ENCODE data around the gene PRR5. TPM values are rescaled to one million over a fixed set of nuclear protein-coding genes. Genes with fewer than 3 reads are reported as not detected.

PRR5 gene
- total RNA-seq, 1 donor from 2014 or later: 19.7 TPM

DNA sequence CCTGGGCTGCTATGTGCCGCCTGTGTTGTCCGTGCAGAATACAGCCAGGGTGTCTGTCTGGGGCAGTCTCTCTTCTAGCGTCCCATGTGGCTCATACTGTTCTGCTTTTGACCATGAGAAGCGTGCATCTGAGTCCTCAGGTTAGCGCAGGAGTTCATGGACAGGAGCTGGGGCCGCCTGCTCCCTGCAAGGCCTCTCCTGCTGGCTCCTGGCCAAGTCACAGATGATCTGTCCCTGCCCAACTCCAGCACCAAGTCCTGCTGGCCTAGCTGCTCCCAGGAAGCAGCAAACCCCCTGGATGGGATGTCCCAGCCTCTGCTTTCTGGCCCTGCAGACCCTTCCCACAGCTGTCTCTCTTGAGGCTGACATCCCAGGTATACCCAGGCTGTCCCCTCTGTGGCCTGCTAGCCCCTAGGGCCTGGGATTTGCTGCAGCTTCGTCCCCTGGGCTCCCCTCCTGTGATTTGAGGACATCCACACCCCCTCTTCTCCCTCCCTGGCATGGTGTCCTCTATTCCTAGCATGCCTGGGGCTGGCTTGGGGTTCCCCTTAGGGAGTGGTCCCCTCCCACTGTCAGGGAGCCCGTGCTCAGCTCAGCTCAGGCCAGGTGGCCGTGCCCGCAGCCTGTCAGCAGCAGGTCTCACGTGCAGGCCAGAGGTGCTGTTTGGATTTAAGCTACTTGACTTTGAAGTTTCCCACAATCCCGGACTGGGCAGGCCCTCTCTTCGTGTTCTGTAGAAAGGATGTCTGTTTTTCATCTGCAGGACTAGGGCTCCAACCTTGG, 17.8 kb downstream of the PRR5 start:
- intact Hi-C loops (cut with micrococcal nuclease): no loop called here
- Mint-ChIP-seq H3K4me1 (ENCODE audit: low read depth) (peaks cover 8% of the 10 kb centered on the region), H3K36me3 (ENCODE audit: low read depth) (no peaks in the 10 kb centered on the region), H3K9me3 (no peaks in the 10 kb centered on the region), H3K27ac (no peak overlapping the region), H3K4me3 (no peak overlapping the region), H3K27me3 (ENCODE audit: insufficient read depth) (peaks cover 1% of the 10 kb centered on the region)
- DNase-seq (ENCODE audit: low spot score): no peak

- Mint-ChIP-seq H3K4me3 (no peak overlapping the region), H3K27ac (no peak overlapping the region), H3K9me3 (no peaks in the 10 kb centered on the region), H3K4me1 (ENCODE audit: low read depth) (peaks cover 8% of the 10 kb centered on the region), H3K27me3 (ENCODE audit: insufficient read depth) (peaks cover 1% of the 10 kb centered on the region), H3K36me3 (ENCODE audit: low read depth) (no peaks in the 10 kb centered on the region)
- DNase-seq (ENCODE audit: low spot score): no peak
- intact Hi-C loops (cut with micrococcal nuclease): no loop called here
These were observed 19.2 kb downstream of the PRR5 start for GRCh38 chr22:44721213-44721612.

DNA sequence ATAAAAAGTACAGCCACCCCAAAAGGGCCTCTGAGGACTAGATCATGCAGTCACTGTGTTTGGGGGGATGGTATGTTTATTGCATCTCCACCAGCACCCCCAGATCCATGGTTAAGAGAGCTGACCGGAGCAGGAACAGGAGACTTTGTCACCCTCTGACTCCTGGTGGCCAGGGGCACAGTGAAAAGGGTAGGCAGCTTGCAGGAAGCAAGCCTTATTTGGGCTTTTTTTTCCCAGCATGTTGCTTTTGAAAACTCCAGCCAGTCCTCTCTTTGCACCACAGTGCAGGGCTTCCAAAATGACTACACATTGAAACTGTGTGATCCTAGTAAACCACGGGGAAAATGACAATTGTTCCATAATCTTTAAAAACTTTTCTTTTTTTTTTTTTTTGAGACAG, 20.6 kb downstream of the PRR5 start:
- H3K4me1 Mint-ChIP-seq (ENCODE audit: low read depth): peaks cover 8% of the 10 kb centered on the region
- no peak overlapping the region for H3K4me3 Mint-ChIP-seq
- no peaks in the 10 kb centered on the region for H3K9me3 Mint-ChIP-seq
- DNase-seq (ENCODE audit: low spot score): no peak
- no peaks in the 10 kb centered on the region for H3K36me3 Mint-ChIP-seq (ENCODE audit: low read depth)
- intact Hi-C loops (cut with micrococcal nuclease): no loop called here
- peaks cover 1% of the 10 kb centered on the region for H3K27me3 Mint-ChIP-seq (ENCODE audit: insufficient read depth)
- H3K27ac Mint-ChIP-seq: no peak overlapping the region

DNA sequence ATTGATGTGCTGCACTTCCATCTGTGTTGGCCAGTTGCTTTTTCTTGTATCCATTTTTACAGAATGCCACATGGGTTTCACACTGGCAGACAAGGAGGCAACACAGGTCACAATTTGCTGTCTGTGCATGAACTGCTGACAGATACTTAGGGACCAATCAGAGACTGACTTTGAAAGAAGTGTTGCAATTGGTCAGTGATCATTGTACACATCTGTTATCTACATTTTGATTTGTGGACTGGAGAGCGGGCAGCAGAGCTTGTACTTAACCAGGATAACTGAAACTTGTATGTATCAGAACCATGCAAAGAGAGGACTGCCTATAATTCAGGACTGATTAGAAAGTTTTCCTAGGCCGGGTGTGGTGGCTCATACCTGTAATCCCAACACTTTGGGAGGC, 21.8 kb downstream of the PRR5 start:
- Mint-ChIP-seq H3K36me3 (ENCODE audit: low read depth) (no peaks in the 10 kb centered on the region), H3K27ac (no peak overlapping the region), H3K9me3 (no peaks in the 10 kb centered on the region), H3K4me1 (ENCODE audit: low read depth) (peaks cover 2% of the 10 kb centered on the region), H3K4me3 (no peak overlapping the region), H3K27me3 (ENCODE audit: insufficient read depth) (peaks cover 1% of the 10 kb centered on the region)
- DNase-seq (ENCODE audit: low spot score): no peak
- intact Hi-C loops (cut with micrococcal nuclease): no loop called here

DNA sequence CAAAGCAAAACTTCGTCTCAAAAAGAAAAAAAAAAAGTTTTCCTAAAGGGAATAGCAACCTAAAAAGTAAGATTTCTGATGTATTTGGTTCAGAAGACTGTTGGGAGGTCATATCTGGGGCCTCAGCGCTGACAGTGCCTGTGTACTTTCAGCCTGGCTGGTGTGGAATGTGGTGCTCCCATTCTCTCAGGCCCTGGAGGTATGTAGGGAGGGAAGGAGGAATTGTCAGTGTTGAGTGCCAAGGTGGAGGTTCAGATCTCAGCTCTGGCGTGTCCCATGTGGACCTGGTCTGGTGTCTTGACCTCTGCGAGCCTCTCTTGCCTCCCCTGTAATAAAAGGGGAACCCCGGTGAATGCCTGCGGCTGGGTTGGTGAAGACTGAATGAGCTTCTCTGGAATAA, 22.4 kb downstream of the PRR5 start:
- no peak for DNase-seq (ENCODE audit: low spot score)
- no peaks in the 10 kb centered on the region for H3K36me3 Mint-ChIP-seq (ENCODE audit: low read depth)
- H3K4me3 Mint-ChIP-seq: no peak overlapping the region
- no peaks in the 10 kb centered on the region for H3K4me1 Mint-ChIP-seq (ENCODE audit: low read depth)
- peaks cover 1% of the 10 kb centered on the region for H3K27me3 Mint-ChIP-seq (ENCODE audit: insufficient read depth)
- intact Hi-C loops (cut with micrococcal nuclease): no loop called here
- H3K9me3 Mint-ChIP-seq: no peaks in the 10 kb centered on the region
- H3K27ac Mint-ChIP-seq: no peak overlapping the region

DNA sequence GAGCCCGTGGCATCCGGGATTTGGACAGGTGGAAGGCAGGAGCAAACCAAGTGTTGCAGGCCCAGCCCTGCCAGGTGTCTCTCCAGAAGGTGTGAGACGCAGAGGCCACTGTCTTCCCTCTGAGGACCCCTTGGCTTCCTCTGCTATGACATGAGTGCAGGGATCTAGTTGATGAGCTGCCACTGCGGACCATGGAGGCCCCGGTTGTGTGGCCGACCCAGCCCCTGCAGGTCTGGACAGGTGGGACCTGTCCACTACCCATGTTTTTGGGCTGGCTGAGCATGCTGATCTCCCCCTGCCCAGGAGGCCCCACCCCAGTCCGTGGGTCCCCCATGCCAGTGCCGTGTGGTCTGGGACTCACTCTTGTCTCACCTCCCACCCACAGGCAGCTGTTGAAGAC, 22.9 kb downstream of the PRR5 start:
- Mint-ChIP-seq H3K4me1 (ENCODE audit: low read depth) (no peaks in the 10 kb centered on the region), H3K36me3 (ENCODE audit: low read depth) (no peaks in the 10 kb centered on the region), H3K27ac (no peak overlapping the region), H3K4me3 (no peak overlapping the region), H3K9me3 (no peaks in the 10 kb centered on the region), H3K27me3 (ENCODE audit: insufficient read depth) (peaks cover 1% of the 10 kb centered on the region)
- intact Hi-C loops (cut with micrococcal nuclease): no loop called here
- DNase-seq (ENCODE audit: low spot score): no peak

DNA sequence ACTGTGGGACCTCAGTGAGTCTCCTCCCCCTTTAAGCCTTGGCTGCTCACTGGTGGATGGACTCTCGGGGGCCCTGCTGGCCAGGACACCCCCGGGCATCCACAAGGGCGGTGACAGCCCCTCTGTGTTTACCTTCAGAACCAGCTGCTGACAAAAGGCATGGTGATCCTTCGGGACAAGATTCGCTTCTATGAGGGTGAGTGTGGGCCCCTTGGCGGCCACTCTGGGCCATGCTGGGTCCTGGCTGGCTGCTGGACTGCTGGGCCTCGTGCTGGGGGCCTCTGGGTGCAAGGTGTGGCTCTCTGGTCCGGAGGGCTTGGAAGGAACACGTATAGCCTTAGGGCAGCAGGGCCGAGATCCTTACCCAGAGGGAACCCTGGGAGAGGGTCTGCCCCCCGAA, 24.4 kb downstream of the PRR5 start:
- intact Hi-C loops (cut with micrococcal nuclease): no loop called here
- Mint-ChIP-seq H3K27ac (no peak overlapping the region), H3K4me3 (no peak overlapping the region), H3K9me3 (no peaks in the 10 kb centered on the region), H3K36me3 (ENCODE audit: low read depth) (no peaks in the 10 kb centered on the region), H3K27me3 (ENCODE audit: insufficient read depth) (peaks cover 1% of the 10 kb centered on the region), H3K4me1 (ENCODE audit: low read depth) (no peaks in the 10 kb centered on the region)
- no peak for DNase-seq (ENCODE audit: low spot score)

- no peaks in the 10 kb centered on the region for H3K27me3 Mint-ChIP-seq (ENCODE audit: insufficient read depth)
- no peak overlapping the region for H3K27ac Mint-ChIP-seq
- no peaks in the 10 kb centered on the region for H3K4me1 Mint-ChIP-seq (ENCODE audit: low read depth)
- H3K9me3 Mint-ChIP-seq: no peaks in the 10 kb centered on the region
- no peak overlapping the region for H3K4me3 Mint-ChIP-seq
- no peaks in the 10 kb centered on the region for H3K36me3 Mint-ChIP-seq (ENCODE audit: low read depth)
- intact Hi-C loops (cut with micrococcal nuclease): no loop called here
- DNase-seq (ENCODE audit: low spot score): no peak
These were observed 25.1 kb downstream of the PRR5 start for GRCh38 chr22:44727148-44727547.

DNA sequence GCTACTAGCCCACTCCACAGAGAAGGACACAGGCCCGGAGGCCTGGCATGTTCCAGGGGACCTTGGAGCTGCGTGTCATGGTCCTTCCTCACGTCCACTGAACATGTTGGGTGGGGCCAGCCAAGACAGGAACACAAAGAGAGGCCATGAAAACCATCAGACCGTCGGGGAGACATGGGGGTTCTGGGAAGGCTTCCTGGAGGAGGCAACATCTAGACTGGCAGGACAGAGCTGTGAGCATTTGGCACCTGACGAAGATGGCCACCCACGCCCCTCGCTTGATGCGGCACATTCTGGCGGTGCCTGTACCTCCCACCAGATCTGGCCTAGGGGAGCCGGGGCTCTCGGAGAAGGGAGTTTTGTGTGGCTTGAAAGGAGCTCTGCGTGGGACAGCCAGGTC, 25.7 kb downstream of the PRR5 start:
- no peak for DNase-seq (ENCODE audit: low spot score)

DNA sequence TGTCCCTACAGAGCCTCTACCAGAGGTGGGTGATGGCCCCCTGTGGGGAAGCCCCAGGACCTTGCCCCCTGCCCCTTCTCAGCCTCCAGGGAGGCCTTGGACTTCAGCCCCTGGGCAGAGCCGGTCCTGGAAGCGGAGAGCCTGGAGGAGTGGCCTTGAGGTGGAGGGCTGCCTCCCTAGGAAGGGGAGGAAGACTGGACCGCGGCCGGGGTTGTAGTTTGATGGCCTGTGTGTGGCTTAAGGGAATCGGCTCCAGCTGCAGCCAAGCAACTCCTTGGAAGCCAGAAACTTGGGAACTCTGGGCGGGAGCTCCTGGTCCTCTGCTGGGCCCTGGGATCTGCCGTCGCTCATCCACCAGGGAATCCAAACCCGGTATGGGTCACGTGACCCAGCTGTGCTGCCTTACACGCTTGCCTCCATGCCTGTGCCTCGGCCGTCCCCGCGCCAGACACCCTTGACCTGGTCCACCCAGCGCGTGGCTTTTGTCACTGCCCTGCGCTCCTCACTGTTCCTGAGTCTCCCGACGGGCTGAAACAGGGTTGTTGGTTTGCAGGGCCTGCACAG, 26.8 kb downstream of the PRR5 start:
- Mint-ChIP-seq H3K27me3 (ENCODE audit: insufficient read depth) (no peaks in the 10 kb centered on the region), H3K36me3 (ENCODE audit: low read depth) (no peaks in the 10 kb centered on the region), H3K4me3 (no peak overlapping the region), H3K27ac (no peak overlapping the region), H3K4me1 (ENCODE audit: low read depth) (no peaks in the 10 kb centered on the region), H3K9me3 (no peaks in the 10 kb centered on the region)
- intact Hi-C loops (cut with micrococcal nuclease): no loop called here
- DNase-seq (ENCODE audit: low spot score): no peak

More for the DNA sequence above, 25.7 kb downstream of the PRR5 start:
- no peaks in the 10 kb centered on the region for H3K9me3 Mint-ChIP-seq
- no peaks in the 10 kb centered on the region for H3K27me3 Mint-ChIP-seq (ENCODE audit: insufficient read depth)
- intact Hi-C loops (cut with micrococcal nuclease): no loop called here
- no peaks in the 10 kb centered on the region for H3K36me3 Mint-ChIP-seq (ENCODE audit: low read depth)
- H3K27ac Mint-ChIP-seq: no peak overlapping the region
- H3K4me3 Mint-ChIP-seq: no peak overlapping the region
- no peaks in the 10 kb centered on the region for H3K4me1 Mint-ChIP-seq (ENCODE audit: low read depth)

DNA sequence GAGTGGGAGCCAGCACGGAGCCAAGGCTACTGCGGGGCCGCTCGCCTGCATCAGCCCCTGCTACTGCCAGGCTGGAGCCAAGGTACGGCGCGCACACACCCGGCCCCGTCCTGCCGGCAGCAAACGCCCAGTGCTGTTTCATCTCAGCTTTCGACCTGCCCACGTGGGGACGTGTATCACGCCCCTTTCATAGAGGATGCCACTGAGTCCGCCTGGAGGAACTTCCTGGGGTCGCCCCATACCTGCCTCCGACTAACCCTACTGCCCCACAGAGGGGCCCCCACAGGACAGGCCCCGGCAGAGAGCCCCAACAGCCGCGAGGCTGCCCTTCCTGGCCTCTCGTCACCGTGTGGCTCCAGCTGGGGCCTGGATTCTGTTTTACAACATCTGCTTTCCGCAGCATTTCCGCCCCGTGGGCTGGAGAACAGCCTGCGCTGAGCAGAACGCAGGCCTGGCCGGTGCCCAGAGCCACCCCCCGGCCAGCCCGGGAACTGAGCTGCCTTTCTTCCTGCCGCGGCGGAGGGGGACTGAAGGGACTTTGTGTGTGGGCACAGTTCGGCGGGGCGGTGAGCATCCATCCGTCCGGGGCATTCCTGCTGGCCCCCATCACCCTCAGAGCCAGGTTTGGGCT, 27.5 kb downstream of the PRR5 start:
- no peaks in the 10 kb centered on the region for H3K27me3 Mint-ChIP-seq (ENCODE audit: insufficient read depth)
- no peaks in the 10 kb centered on the region for H3K36me3 Mint-ChIP-seq (ENCODE audit: low read depth)
- DNase-seq (ENCODE audit: low spot score): no peak
- no peak overlapping the region for H3K27ac Mint-ChIP-seq
- intact Hi-C loops (cut with micrococcal nuclease): no loop called here
- H3K4me1 Mint-ChIP-seq (ENCODE audit: low read depth): no peaks in the 10 kb centered on the region
- H3K9me3 Mint-ChIP-seq: no peaks in the 10 kb centered on the region
- H3K4me3 Mint-ChIP-seq: no peak overlapping the region

- Mint-ChIP-seq H3K27me3 (ENCODE audit: insufficient read depth) (no peaks in the 10 kb centered on the region), H3K36me3 (ENCODE audit: low read depth) (no peaks in the 10 kb centered on the region), H3K4me1 (ENCODE audit: low read depth) (no peaks in the 10 kb centered on the region), H3K4me3 (no peak overlapping the region), H3K9me3 (no peaks in the 10 kb centered on the region), H3K27ac (no peak overlapping the region)
- intact Hi-C loops (cut with micrococcal nuclease): no loop called here
- no peak for DNase-seq (ENCODE audit: low spot score)
These were observed 28.0 kb downstream of the PRR5 start for GRCh38 chr22:44730022-44730393.

DNA sequence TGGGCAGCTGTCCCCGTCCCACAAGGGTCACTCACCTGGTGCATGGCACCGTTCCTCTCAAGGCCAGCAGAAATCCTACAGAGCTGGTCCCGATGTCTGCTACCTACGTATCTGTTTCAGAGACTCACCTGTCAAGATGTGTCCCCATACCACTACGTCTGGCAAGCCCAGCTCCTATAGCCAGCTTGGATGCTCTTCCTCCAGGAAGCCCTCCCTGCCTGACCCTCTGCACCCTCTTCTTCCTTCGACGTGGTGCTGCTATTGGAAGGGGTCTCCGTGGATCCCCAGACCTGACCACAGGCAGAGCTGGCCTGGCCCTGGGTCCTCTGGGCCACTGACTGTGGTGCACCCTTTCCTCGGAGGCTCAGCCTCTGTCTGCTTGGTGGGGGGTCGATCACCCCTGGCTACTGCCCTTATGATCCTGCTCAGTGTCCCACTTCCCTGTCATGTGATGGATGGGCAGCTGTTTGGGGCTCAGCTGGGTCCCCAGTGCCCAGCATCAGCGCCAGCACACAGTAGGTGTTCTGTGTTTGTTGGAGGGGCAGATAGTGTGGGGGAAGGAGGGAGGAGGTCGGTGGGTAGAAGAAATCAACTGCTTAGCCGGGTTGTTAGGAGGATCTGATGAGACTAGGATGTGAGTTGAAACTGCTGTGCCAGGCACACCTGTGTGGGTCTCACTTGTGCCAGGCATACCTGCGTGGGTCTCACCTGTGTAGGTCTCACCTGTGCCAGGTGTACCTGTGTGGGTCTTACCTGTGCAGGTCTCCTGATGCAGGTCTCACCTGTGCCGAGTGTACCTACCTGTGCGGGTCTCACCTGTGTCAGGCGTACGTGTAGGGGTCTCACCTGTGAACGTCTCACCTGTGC, 28.7 kb downstream of the PRR5 start:
- H3K27ac Mint-ChIP-seq: no peak overlapping the region
- H3K36me3 Mint-ChIP-seq (ENCODE audit: low read depth): no peaks in the 10 kb centered on the region
- intact Hi-C loops (cut with micrococcal nuclease): no loop called here

More for the DNA sequence above, 28.7 kb downstream of the PRR5 start:
- Mint-ChIP-seq H3K4me3 (no peak overlapping the region), H3K9me3 (no peaks in the 10 kb centered on the region), H3K4me1 (ENCODE audit: low read depth) (no peaks in the 10 kb centered on the region), H3K27me3 (ENCODE audit: insufficient read depth) (no peaks in the 10 kb centered on the region)
- no peak for DNase-seq (ENCODE audit: low spot score)
